Endodermal cell (in vitro differentiated cells): ENCODE measurements around the gene GALNT14. TPM values are rescaled to one million over a fixed set of nuclear protein-coding genes. Genes with fewer than 3 reads are reported as not detected.
"Not testable (repeated sequence)": the region's sequence is repeated elsewhere in the genome, so short reads cannot be mapped to it uniquely, and the experiment has no call there.

Experiments
- DNase-seq: peaks from one replicate; pipeline ENCODE4 v3.0.0-alpha.2; 2017
- H3K27ac ChIP-seq: 2 replicates; pipeline ENCODE4 v1.5.1; 2013; ENCODE audit warnings: mild to moderate bottlenecking, low read depth, low read length, moderate library complexity
- H3K27me3 ChIP-seq: 2 replicates; pipeline ENCODE4 v1.6.1; 2013; ENCODE audit warnings: mild to moderate bottlenecking, low read length, moderate library complexity; ENCODE audit not compliant: insufficient read depth, control insufficient read depth, poor library complexity, severe bottlenecking
- H3K36me3 ChIP-seq: 2 replicates; pipeline ENCODE4 v1.7.0; 2013; ENCODE audit warnings: mild to moderate bottlenecking, low read length, moderate library complexity; ENCODE audit not compliant: control insufficient read depth, insufficient read depth
- H3K4me1 ChIP-seq: one replicate; pipeline ENCODE4 v1.7.0; 2013; ENCODE audit warnings: low read length; ENCODE audit not compliant: control insufficient read depth, insufficient read depth
- H3K4me3 ChIP-seq: 2 replicates; pipeline ENCODE4 v1.5.1; 2013; ENCODE audit warnings: mild to moderate bottlenecking, low read length, moderate library complexity
- H3K9ac ChIP-seq: 2 replicates; pipeline ENCODE4 v1.6.1; 2013; ENCODE audit warnings: mild to moderate bottlenecking, low read length, moderate library complexity; ENCODE audit not compliant: poor library complexity, severe bottlenecking; ENCODE audit errors: extremely low read depth
- H3K9me3 ChIP-seq: 2 replicates; pipeline ENCODE4 v1.6.1; 2013; ENCODE audit warnings: mild to moderate bottlenecking, low read length, moderate library complexity; ENCODE audit not compliant: control insufficient read depth
- H3K27ac Mint-ChIP-seq: 2 replicates; pipeline ENCODE4 v1.8.0; 2020; ENCODE audit warnings: mixed read lengths
- H3K27me3 Mint-ChIP-seq: 2 replicates; pipeline ENCODE4 v1.8.0; 2021; ENCODE audit warnings: mild to moderate bottlenecking, mixed read lengths; ENCODE audit not compliant: insufficient read depth
- H3K36me3 Mint-ChIP-seq: 2 replicates; pipeline ENCODE4 v1.8.0; 2020; ENCODE audit warnings: low read depth, mixed read lengths
- H3K4me1 Mint-ChIP-seq: 2 replicates; pipeline ENCODE4 v1.8.0; 2020; ENCODE audit warnings: mixed read lengths
- H3K4me3 Mint-ChIP-seq: 2 replicates; pipeline ENCODE4 v1.8.0; 2020; ENCODE audit warnings: mild to moderate bottlenecking, moderate library complexity, mixed read lengths
- H3K9me3 Mint-ChIP-seq: 2 replicates; pipeline ENCODE4 v1.8.0; 2020; ENCODE audit warnings: mild to moderate bottlenecking, mixed read lengths
- WGBS, 2 experiments: methylation state at CpG; one replicate each; pipeline versions ENCODE4 v1.1.5 to v1.1.7; 2013; ENCODE audit warnings: missing lambda C conversion rate in 2 of 2, mixed read lengths in 1 of 2; ENCODE audit not compliant: insufficient coverage in 1 of 2, insufficient read length in 1 of 2; 5-methylcytosine and 5-hydroxymethylcytosine counted together
- total RNA-seq, 2 donors: library from RNA; stranded (reverse); fragmentation: NEBNext Ultra II Directional in 1 of 2; extraction: Animal tissue kit (Norgen Biotek cat#: 25700) in 1 of 2; gene quantifications; 2 replicates in 1 of 2; 3 replicates in 1 of 2; pipeline ENCODE4 v1.2.1, GENCODE V29; 2021
- TF ChIP-seq, protein P1 (sequence below): fragments of 200-600 bp; sonication (generic); conservative IDR thresholded peaks from 2 replicates; pipeline ENCODE4 v1.5.0; 2021; ENCODE audit warnings: antibody characterized with exemption, mild to moderate bottlenecking

The GALNT14 gene
- total RNA-seq, 2 donors from 2014 or later, result 1.4 TPM

DNA sequence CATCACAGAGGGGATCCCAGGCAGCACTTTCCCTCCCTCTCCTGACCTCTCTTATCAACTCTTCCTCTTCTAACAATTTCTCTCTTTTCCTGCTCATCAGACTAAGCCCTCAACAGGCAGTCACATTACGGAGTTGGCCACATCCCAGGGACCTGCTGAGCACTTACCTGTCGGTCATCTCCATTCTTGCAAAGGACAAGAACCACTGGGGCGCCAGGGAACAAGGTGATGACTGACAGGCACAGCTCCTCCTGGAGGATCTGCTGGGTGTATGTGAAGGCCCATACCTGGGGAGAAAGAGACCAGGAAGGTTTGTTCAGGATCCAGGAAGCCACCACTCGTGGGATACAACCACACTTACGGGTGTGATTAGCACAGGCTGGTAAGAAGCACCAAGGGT, 226.2 kb downstream of the GALNT14 start:
- Histone ChIP-seq H3K4me3 (no peak overlapping the region), H3K36me3 (no peaks in the 10 kb centered on the region), H3K4me1 (peaks cover 3% of the 10 kb centered on the region), H3K27ac (no peak overlapping the region), H3K9ac (no peak overlapping the region), H3K9me3 (no peaks in the 10 kb centered on the region), H3K27me3 (no peaks in the 10 kb centered on the region)
- 88 to 91% methylated on average over 3 to 5 of the region's 5 CpGs for WGBS, 2 experiments
- no peaks in the 10 kb centered on the region for H3K27me3 Mint-ChIP-seq
- no peak for DNase-seq
- TF ChIP-seq, protein P1, sequence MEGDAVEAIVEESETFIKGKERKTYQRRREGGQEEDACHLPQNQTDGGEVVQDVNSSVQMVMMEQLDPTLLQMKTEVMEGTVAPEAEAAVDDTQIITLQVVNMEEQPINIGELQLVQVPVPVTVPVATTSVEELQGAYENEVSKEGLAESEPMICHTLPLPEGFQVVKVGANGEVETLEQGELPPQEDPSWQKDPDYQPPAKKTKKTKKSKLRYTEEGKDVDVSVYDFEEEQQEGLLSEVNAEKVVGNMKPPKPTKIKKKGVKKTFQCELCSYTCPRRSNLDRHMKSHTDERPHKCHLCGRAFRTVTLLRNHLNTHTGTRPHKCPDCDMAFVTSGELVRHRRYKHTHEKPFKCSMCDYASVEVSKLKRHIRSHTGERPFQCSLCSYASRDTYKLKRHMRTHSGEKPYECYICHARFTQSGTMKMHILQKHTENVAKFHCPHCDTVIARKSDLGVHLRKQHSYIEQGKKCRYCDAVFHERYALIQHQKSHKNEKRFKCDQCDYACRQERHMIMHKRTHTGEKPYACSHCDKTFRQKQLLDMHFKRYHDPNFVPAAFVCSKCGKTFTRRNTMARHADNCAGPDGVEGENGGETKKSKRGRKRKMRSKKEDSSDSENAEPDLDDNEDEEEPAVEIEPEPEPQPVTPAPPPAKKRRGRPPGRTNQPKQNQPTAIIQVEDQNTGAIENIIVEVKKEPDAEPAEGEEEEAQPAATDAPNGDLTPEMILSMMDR, result no peak
- H3K4me3 Mint-ChIP-seq, result no peak overlapping the region
- H3K36me3 Mint-ChIP-seq, result no peaks in the 10 kb centered on the region
- peaks cover 3% of the 10 kb centered on the region for H3K4me1 Mint-ChIP-seq
- peaks cover 2% of the 10 kb centered on the region for H3K9me3 Mint-ChIP-seq
- no peak overlapping the region for H3K27ac Mint-ChIP-seq

DNA sequence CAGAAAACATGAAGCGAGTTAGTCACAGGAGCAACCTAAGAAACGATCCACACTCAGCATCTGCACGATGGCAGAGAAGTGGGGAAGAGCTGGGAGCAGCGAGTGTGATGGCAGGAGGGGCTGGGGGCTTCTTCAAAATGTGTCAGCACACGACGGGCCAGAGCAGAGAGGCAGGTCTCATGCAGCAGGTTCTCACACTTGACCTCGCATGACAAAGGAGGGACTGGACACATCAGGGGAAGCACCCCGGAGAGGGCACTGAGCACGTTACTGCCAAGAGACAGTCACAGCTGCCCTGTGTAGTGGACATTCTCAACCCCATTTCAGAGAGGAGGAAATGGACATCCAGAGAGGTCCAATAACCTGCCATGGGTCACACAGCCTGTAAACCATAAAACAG, 226.9 kb downstream of the GALNT14 start:
- Mint-ChIP-seq H3K4me3 (no peak overlapping the region), H3K27me3 (no peaks in the 10 kb centered on the region), H3K9me3 (peaks cover 2% of the 10 kb centered on the region), H3K36me3 (no peaks in the 10 kb centered on the region), H3K4me1 (peaks cover 3% of the 10 kb centered on the region), H3K27ac (no peak overlapping the region)
- TF ChIP-seq, protein P1, result no peak
- Histone ChIP-seq H3K27me3 (no peaks in the 10 kb centered on the region), H3K36me3 (no peaks in the 10 kb centered on the region), H3K4me3 (no peak overlapping the region), H3K9me3 (no peaks in the 10 kb centered on the region), H3K4me1 (peaks cover 3% of the 10 kb centered on the region), H3K9ac (no peak overlapping the region), H3K27ac (no peak overlapping the region)
- WGBS, 2 experiments, result 86 to 87% methylated on average over 8 to 9 of the region's 9 CpGs
- no peak for DNase-seq

DNA sequence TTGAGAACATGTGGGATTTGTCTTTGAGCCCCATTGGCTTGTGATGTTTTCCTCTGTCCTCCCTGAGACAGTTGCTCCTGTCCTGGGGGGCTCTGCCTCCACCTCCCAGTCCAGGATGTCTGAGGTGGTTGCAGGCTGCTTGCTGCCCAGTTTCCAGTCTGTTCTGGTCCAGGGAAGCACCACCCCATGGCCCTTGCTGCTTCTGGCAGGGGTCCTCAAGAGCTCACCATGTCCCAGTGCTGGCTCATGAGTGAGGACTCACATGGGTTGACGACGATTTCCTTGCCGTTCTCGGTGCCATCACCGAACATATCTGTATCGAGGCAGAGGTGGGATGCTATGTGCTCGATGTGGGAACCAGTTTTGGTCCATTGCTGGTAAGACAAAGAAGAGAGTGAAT, 227.6 kb downstream of the GALNT14 start:
- 81 to 94% methylated on average over 7 of the region's 7 CpGs for WGBS, 2 experiments
- Histone ChIP-seq H3K27me3 (no peaks in the 10 kb centered on the region), H3K9ac (no peak overlapping the region), H3K4me3 (no peak overlapping the region), H3K4me1 (peaks cover 2% of the 10 kb centered on the region), H3K36me3 (no peaks in the 10 kb centered on the region), H3K27ac (no peak overlapping the region), H3K9me3 (no peaks in the 10 kb centered on the region)
- no peak overlapping the region for H3K4me3 Mint-ChIP-seq
- no peak for DNase-seq
- H3K27me3 Mint-ChIP-seq, result no peaks in the 10 kb centered on the region
- H3K4me1 Mint-ChIP-seq, result peaks cover 3% of the 10 kb centered on the region
- TF ChIP-seq, protein P1, result no peak
- no peaks in the 10 kb centered on the region for H3K36me3 Mint-ChIP-seq
- H3K9me3 Mint-ChIP-seq, result peaks cover 2% of the 10 kb centered on the region
- no peak overlapping the region for H3K27ac Mint-ChIP-seq

DNA sequence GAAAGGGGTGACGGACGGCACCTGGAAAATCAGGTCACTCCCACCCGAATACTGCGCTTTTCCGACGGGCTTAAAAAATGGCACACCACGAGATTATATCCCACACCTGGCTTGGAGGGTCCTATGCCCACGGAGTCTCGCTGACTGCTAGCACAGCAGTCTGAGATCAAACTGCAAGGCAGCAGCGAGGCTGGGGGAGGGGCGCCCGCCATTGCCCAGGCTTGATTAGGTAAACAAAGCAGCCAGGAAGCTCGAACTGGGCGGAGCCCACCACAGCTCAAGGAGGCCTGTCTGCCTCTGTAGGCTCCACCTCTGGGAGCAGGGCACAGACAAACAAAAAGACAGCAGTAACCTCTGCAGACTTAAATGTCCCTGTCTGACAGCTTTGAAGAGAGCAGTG, 233.8 kb downstream of the GALNT14 start:
- not testable (repeated sequence) for H3K27me3 ChIP-seq, H3K4me1 Mint-ChIP-seq, H3K4me3 ChIP-seq, H3K36me3 Mint-ChIP-seq, H3K9me3 ChIP-seq, DNase-seq, H3K9ac ChIP-seq, H3K4me1 ChIP-seq, H3K27ac ChIP-seq, H3K27me3 Mint-ChIP-seq, H3K36me3 ChIP-seq
- Mint-ChIP-seq H3K4me3 (peak overlapping the region; percentile 30), H3K9me3 (peaks cover 13% of the 10 kb centered on the region), H3K27ac (peak overlapping the region; percentile 61)
- 65% methylated on average over 10 of the region's 14 CpGs; no CpG with 5 or more reads in 1 of the 2 experiments for WGBS, 2 experiments
